HG02763 (cell line): Measurements from ENCODE around the gene LY86.

Source experiments
- ATAC-seq: cut with Tn5 transposase; IDR thresholded peaks from one replicate; pipeline ENCODE4 v1.9.1; 2021; ENCODE audit warnings: mild to moderate bottlenecking, moderate library complexity; ENCODE audit not compliant: unreplicated experiment

The LY86 gene

GRCh38 chr6:6569811-6570164 lies 18.7 kb upstream of the LY86 start:
- no peak for ATAC-seq

GRCh38 chr6:6570929-6571671 lies 17.4 kb upstream of the LY86 start:
- no peak for ATAC-seq

- ATAC-seq: no peak
Measured at GRCh38 chr6:6575143-6575542, 13.4 kb upstream of the LY86 start.

- ATAC-seq: no peak
Measured at GRCh38 chr6:6577735-6578134, 10.8 kb upstream of the LY86 start.

GRCh38 chr6:6579281-6579680 lies 9.2 kb upstream of the LY86 start:
- no peak for ATAC-seq

GRCh38 chr6:6580225-6580856 lies 8.2 kb upstream of the LY86 start:
- no peak for ATAC-seq

GRCh38 chr6:6581054-6581453 lies 7.5 kb upstream of the LY86 start:
- no peak for ATAC-seq

GRCh38 chr6:6582131-6582530 lies 6.4 kb upstream of the LY86 start:
- ATAC-seq: no peak

- no peak for ATAC-seq
Measured at GRCh38 chr6:6583836-6584235, 4.7 kb upstream of the LY86 start.

GRCh38 chr6:6584310-6585002 lies 4.1 kb upstream of the LY86 start:
- ATAC-seq: no peak

GRCh38 chr6:6585003-6585311 lies 3.6 kb upstream of the LY86 start:
- ATAC-seq: no peak

GRCh38 chr6:6586167-6586566 lies 2.4 kb upstream of the LY86 start:
- no peak for ATAC-seq

GRCh38 chr6:6586671-6587526 lies 1.6 kb upstream of the LY86 start:
- ATAC-seq: peak; percentile 47

GRCh38 chr6:6587696-6588063 lies 840 bp upstream of the LY86 start:
- no peak for ATAC-seq

- ATAC-seq: no peak
Measured at GRCh38 chr6:6588924-6589709, 597 bp downstream of the LY86 start.

- no peak for ATAC-seq
Measured at GRCh38 chr6:6590530-6590929, 2.0 kb downstream of the LY86 start.

- ATAC-seq: no peak
Measured at GRCh38 chr6:6591778-6592465, 3.4 kb downstream of the LY86 start.

GRCh38 chr6:6592826-6593475 lies 4.4 kb downstream of the LY86 start:
- ATAC-seq: no peak

GRCh38 chr6:6593867-6594468 lies 5.4 kb downstream of the LY86 start:
- ATAC-seq: no peak
